ENCODE results near the gene C10orf90.

The C10orf90 gene, protein sequence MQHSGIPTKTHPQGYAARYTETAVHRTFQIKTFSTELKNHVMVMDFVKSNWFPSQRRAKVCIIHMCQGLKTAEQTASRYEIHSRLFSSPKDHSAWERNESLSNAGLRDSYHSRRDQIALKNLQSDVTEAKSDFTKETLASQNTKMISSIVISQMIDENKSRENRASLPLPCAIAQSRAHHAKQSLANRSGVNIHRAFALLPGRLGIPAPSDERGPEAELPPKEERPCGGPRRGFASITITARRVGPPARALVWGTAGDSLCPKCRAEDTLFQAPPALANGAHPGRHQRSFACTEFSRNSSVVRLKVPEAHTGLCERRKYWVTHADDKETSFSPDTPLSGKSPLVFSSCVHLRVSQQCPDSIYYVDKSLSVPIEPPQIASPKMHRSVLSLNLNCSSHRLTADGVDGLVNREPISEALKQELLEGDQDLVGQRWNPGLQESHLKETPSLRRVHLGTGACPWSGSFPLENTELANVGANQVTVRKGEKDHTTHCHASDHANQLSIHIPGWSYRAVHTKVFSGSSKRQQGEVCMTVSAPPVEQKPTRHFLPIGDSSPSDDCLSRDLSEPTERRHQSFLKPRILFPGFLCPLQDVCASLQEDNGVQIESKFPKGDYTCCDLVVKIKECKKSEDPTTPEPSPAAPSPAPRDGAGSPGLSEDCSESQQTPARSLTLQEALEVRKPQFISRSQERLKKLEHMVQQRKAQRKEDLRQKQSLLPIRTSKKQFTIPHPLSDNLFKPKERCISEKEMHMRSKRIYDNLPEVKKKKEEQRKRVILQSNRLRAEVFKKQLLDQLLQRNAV

GRCh38 chr10:126670056-126670894 is at the start of gene C10orf90:
Gene C10orf90 (minus strand): TSS chr10:126670693. CDS start chr10:126670480, 213 bp downstream.
- peak; percentile 61 for DNase-seq

DNA sequence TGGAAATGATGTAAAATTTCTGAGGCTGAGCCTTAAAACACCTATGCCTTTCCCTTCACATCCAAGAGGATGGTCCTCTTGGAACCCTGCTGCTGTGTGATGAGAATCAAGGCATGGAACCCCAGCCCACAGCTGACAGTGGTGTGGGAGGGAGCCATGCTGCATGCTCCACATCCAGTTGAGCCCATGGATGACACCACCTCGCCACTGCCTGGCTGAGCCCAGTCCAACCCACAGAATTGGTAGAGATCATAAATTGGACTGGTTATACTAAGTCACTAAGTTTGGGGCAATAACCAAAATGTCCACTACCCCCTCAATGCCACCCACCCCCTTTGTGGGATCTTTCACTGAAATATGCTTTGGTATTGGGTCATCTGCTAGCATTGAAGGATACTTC is 45.9 kb upstream of the C10orf90 start:
- no peak for DNase-seq

GRCh38 chr10:126713594-126713993 is 43.1 kb upstream of the C10orf90 start:
- no peak for DNase-seq

GRCh38 chr10:126712681-126713080 is 42.2 kb upstream of the C10orf90 start:
- DNase-seq, result no peak

DNA sequence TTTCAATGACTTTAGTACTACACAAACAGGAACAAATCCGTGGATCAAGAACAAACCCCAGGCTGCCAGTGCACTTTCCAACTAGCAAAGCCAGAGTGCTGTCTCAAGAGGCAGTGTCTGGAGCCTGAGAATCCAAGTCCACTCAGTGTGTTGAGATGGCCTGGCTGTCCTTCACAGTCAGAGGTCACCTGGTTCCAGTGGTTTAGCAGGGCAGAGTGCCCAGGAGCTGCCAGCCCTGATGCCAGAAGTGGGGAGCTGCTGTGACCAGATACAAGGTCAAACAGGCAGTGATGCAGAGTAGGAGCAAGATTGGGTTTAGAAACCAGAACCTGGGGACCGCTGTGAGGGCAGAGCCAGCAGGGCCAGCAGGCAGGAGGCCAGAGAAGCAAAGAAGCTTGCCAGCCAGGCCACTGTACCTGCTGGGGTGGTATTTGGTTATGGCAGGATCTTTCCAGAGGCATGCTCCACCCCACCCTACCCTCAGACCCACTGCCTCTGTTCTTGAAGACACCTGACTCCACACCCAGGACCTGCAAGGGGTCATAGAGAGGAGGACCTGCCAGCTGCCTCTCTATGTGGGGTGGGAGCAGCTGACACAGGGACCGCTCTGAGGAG is 35.6 kb upstream of the C10orf90 start:
- peak; percentile 1 for DNase-seq

DNA sequence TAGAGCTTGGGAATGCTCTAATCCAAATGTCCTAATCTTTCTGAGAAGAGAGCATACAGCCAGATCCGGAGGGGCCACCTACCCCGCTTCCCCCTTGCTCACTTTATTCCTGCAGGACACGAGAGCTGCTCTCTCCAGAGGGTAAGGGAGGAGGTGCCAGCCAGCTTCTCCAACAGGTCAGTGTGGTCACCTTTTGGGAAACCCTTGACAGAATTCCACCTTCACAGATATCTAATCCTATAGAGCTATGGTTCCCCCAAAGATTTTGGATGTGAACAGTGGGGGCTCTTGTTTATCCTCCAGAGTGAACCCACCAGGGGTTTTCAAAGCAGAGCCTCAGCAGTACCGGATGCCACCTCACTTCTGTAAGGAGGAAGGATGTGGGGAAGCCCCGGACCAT is 34.6 kb upstream of the C10orf90 start:
- no peak for DNase-seq

GRCh38 chr10:126704649-126705048 is 34.2 kb upstream of the C10orf90 start:
- no peak for DNase-seq

DNA sequence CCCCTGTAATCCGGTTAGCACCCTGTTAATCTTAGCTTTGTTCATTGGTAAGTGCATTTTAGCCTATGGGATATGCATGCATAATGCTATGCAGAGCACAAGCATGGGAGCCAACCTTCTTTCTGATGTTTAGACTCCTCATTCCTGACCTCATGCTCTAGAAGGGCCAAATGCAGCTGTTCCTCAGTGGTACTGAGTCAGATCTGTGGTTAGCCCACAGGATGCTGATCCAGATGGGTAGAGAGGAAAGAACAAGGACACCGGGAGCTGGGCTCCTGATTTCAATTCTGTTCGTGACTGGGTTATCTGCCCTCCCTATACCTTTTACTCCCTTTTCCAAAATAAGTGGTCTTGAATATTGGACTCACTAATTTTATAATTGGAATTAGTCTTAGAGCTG is 31.7 kb upstream of the C10orf90 start:
- no peak for DNase-seq

- no peak for DNase-seq
Measured at GRCh38 chr10:126701526-126701925, 31.0 kb upstream of the C10orf90 start.

DNA sequence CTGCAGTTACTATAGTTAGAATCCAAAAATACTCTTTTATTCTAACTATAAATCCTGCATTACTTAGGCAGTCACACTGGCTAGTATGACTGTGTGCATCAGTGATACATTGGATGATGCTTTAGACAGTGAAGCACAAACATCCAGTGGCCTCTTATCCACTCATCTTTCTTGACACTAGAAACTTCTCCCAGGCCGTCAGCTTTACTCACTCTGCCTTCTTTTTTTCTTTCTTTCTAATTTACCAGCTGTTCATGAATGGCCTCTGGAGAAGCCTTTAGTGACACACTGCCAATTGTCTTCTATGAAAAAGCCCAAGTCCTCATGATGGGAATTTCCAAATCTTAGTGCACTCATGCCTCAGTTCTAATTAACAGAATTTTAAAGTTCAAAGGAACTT is 26.2 kb upstream of the C10orf90 start:
- DNase-seq, result no peak

GRCh38 chr10:126691456-126691855 is 21.0 kb upstream of the C10orf90 start:
- DNase-seq, result no peak

- no peak for DNase-seq
Measured at GRCh38 chr10:126690534-126690933, 20.0 kb upstream of the C10orf90 start.

DNA sequence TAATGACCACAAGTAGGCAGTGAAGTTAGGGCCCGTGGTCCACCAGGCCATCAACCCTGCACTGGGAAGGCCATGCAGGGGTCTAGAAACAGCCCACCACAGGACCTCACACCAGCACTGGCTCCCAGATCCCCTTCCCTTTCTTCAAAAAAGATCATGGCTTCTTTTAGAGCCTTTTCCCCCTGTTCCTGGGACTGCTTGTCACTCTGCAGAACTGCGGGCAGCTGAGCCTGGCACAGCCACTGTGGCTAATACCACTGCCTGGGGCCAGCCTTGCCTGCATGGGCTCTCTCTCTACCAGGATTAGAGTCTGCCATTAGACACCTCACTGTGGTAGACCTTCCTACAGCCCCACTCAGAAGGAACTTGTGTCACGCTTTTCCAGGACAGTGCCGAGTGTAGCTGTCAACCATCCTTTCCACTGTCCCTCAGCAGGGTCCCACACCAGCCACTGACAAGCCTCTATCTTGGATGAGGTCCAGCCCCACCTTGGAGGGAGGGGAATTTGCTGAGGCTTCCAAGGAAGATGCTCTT is 19.0 kb upstream of the C10orf90 start:
- DNase-seq, result no peak

DNA sequence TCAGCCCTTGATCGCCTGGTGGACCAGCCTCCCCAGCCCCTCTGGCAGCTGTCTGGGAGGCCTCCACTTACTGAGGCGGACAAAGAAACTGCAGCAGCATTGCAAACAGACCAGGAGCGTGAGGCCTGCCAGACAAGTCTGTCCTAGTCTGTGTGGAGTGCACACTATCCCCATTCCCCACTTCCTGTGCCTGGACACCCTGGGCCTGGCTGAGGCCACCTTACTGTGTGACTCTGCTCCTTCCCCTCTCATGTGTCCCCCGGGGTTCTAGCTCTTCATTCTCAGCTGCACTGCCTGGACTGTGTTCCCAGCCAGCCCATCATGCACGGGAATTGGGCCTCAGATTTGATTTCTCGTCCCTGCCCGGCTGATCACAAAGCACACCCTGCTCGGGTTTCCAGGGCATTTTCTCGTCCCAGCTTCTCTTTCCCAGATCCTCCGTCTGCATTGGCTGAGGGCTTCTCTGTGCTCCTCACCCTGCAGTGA is 16.7 kb upstream of the C10orf90 start:
- DNase-seq, result peak; percentile 20

DNA sequence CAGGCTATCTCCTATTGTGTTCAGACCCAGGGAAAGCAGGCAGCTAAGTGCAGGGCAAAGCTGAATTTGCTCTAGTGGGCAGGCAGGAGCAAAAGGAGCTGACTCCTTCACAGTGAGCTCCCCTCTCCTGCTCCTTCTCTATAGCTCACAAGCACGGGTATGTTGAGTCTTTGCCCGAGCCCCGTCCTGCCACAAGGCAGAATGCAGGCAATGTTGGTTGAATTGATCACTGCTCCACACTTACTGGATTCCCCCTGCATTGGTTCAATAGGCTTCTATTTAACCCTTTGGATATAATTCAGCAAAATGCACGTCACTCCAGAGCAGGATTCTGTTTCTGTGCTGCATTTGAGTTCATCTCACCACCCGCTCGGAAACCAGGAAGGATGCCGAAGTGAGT is 16.2 kb upstream of the C10orf90 start:
- DNase-seq, result no peak

- DNase-seq, result no peak
Measured at GRCh38 chr10:126686268-126686667, 15.8 kb upstream of the C10orf90 start.

DNA sequence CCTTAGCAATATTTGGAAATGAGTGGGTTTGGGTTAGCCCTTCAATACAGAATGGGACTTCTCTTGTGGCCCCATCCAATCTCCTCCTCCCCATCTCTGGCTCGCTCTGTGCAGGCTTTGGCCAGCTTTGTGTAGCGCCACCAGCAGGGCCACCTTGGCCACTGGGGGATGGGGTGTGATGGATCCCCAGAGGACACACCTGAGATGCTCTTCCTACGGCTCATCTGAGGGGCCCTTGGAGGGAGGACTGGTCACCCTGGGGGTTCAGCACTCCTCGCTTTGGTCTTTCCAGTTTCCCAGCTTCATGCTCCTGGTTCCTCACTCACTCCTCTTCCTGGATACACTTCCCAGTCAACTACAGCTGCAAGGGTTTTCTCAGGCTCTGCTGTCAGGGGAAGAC is 15.3 kb upstream of the C10orf90 start:
- DNase-seq, result no peak

DNA sequence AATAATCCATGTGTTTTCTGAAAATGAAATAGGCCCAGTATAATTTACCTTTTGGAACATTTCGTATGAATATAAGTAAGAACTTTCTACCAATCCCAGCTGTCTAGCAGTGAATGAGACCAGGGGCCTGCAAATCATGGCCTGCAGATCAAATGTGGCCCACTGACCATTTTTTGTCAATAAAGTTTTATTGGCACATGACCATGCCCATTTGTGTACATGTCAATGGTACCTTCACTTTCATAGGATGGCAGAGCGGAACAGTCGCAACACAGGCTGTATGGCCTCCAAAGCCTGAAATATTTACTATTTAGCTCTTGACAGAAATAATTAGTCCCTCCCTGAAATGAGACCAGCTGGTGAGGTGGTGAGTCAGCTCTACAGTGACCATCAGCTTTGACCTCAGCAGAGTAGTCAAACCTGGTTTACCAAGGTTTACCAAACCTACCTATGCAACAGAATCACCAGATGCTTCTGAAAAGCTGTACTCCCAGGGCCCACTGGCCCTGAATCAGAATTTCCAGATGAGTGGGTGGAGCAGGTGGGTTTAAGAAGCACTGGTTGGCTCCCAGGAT is 13.8 kb upstream of the C10orf90 start:
- no peak for DNase-seq

- no peak for DNase-seq
Measured at GRCh38 chr10:126683466-126683865, 13.0 kb upstream of the C10orf90 start.

DNA sequence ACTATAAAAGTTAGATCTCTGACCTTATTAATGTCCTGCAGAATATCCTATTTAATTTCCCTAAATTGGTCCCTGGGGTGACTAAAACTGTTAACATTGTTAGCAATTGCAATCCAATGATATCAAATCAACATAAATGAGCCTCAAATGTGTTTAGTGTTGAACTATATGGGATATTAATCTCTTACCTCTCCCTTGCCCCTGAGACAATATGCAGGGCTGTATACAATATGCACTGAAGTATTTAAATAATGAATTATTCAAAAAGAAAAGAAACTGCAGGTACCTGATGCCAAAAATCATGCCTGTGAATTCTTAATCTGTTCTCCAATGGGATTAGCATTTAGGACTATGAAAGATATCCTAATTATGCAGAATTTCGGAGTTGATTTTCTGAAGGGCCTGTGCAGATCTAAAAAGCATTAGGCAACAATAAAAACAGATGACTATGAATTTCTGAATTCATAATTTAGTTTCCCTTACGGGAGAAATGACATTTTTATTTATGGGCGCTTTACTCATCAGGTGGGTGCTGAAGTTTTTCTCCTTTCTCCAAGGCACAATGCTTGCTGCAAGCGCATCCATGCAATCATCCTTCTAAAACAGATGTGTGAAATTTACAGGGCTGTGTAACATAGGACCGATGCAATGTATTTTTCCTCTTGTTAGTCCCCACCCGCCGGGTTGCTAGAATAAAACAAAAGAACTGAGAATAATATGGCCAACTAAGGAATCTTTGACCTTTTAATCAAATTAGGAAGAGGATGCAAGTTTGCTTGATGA is 5.4 kb upstream of the C10orf90 start:
- DNase-seq, result no peak

Measured in midbrain (tissue), 1 donor.